SK-N-SH treated with all-trans-retinoic acid at 6 μM for 48 hours (cell line): ENCODE measurements around the gene B3GNT9.
A peak's percentile ranks its signal among the peaks of the same experiment; 100 is the strongest.

Experiments used
- ATAC-seq: fragments of 200-7000 bp; cut with Tn5 transposase; 3 replicates; pipeline ENCODE4 v1.9.1; 2020; ENCODE audit warnings: mild to moderate bottlenecking, moderate library complexity
- BACH2 ChIP-seq: fragments of 250-450 bp; sonication (Bioruptor Pico); IDR thresholded peaks from 2 replicates; pipeline ENCODE4 v1.9.0; 2021; ENCODE audit warnings: mild to moderate bottlenecking, borderline replicate concordance
- CREB5 ChIP-seq: fragments of 250-450 bp; sonication (Bioruptor Pico); IDR thresholded peaks from 2 replicates; pipeline ENCODE4 v1.5.1; 2020; ENCODE audit warnings: low read depth, mild to moderate bottlenecking, moderate library complexity
- CSDC2 ChIP-seq: fragments of 250-450 bp; sonication (Bioruptor Pico); IDR thresholded peaks from 2 replicates; pipeline ENCODE4 v1.5.0; 2020; ENCODE audit warnings: mild to moderate bottlenecking, moderate library complexity
- ESRRG ChIP-seq: fragments of 250-450 bp; sonication (Bioruptor Pico); IDR thresholded peaks from 2 replicates; pipeline ENCODE4 v1.6.1; 2021; ENCODE audit warnings: mild to moderate bottlenecking
- GLIS3 ChIP-seq: fragments of 250-450 bp; sonication (Bioruptor Pico); IDR thresholded peaks from 2 replicates; pipeline ENCODE4 v1.5.0; 2020; ENCODE audit warnings: mild to moderate bottlenecking, moderate library complexity
- ISL1 ChIP-seq: fragments of 250-450 bp; sonication (Bioruptor Pico); IDR thresholded peaks from 2 replicates; pipeline ENCODE4 v2.1.2; 2022; ENCODE audit warnings: mild to moderate bottlenecking, moderate library complexity
- OSR1 ChIP-seq: fragments of 250-450 bp; sonication (Bioruptor Pico); IDR thresholded peaks from 2 replicates; pipeline ENCODE4 v1.8.0; 2022; ENCODE audit warnings: moderate library complexity, mild to moderate bottlenecking, inconsistent platforms
- PATZ1 ChIP-seq: fragments of 250-450 bp; sonication (Bioruptor Pico); IDR thresholded peaks from 2 replicates; pipeline ENCODE4 v1.8.0; 2020; ENCODE audit warnings: mild to moderate bottlenecking, moderate library complexity, borderline replicate concordance
- POU6F1 ChIP-seq: fragments of 250-450 bp; sonication (Bioruptor Pico); IDR thresholded peaks from 2 replicates; pipeline ENCODE4 v1.8.0; 2021; ENCODE audit warnings: low read depth, mild to moderate bottlenecking, moderate library complexity, borderline replicate concordance
- PPARA ChIP-seq: fragments of 250-450 bp; sonication (Bioruptor Pico); IDR thresholded peaks from 2 replicates; pipeline ENCODE4 v1.5.0; 2020; ENCODE audit warnings: mild to moderate bottlenecking, borderline replicate concordance
- RARB ChIP-seq: fragments of 250-450 bp; sonication (Bioruptor Pico); IDR thresholded peaks from 2 replicates; pipeline ENCODE4 v1.8.0; 2021; ENCODE audit warnings: mild to moderate bottlenecking, moderate library complexity
- SNAI2 ChIP-seq: fragments of 250-450 bp; sonication (Bioruptor Pico); IDR thresholded peaks from 2 replicates; pipeline ENCODE4 v1.5.0; 2020; ENCODE audit warnings: mild to moderate bottlenecking, moderate library complexity
- TCF4 ChIP-seq: fragments of 250-450 bp; sonication (Bioruptor Pico); IDR thresholded peaks from 2 replicates; pipeline ENCODE4 v1.8.0; 2021; ENCODE audit warnings: mild to moderate bottlenecking, moderate library complexity, borderline replicate concordance
- TOX ChIP-seq: fragments of 250-450 bp; sonication (Bioruptor Pico); IDR thresholded peaks from 2 replicates; pipeline ENCODE4 v1.8.0; 2021; ENCODE audit warnings: mild to moderate bottlenecking, moderate library complexity, borderline replicate concordance
- ZC3H10 ChIP-seq: fragments of 250-450 bp; sonication (Bioruptor Pico); IDR thresholded peaks from 2 replicates; pipeline ENCODE4 v1.5.1; 2021; ENCODE audit warnings: mild to moderate bottlenecking, moderate library complexity
- ZFP30 ChIP-seq: fragments of 450-650 bp; formaldehyde crosslinking; IDR thresholded peaks from 2 replicates; pipeline ENCODE4 v1.5.0; 2022; ENCODE audit warnings: mild to moderate bottlenecking, moderate library complexity
- ZNF565 ChIP-seq: fragments of 450-650 bp; formaldehyde crosslinking; conservative IDR thresholded peaks from 2 replicates; pipeline ENCODE4 v1.5.0; 2020; ENCODE audit warnings: low read depth, mild to moderate bottlenecking, moderate library complexity
- ZNF70 ChIP-seq: fragments of 450-650 bp; formaldehyde crosslinking; IDR thresholded peaks from 2 replicates; pipeline ENCODE4 v1.5.0; 2020; ENCODE audit warnings: mild to moderate bottlenecking, moderate library complexity
- ZNF8 ChIP-seq: fragments of 450-650 bp; formaldehyde crosslinking; IDR thresholded peaks from 2 replicates; pipeline ENCODE4 v1.5.0; 2020; ENCODE audit warnings: mild to moderate bottlenecking, moderate library complexity
- TF ChIP-seq, protein P1 (sequence below): fragments of 250-450 bp; sonication (Bioruptor Pico); IDR thresholded peaks from 2 replicates; pipeline ENCODE4 v1.5.1; 2021; ENCODE audit warnings: mild to moderate bottlenecking, moderate library complexity

The B3GNT9 gene

GRCh38 chr16:67150833-67151396 is at the start of gene B3GNT9:
Gene B3GNT9 (minus strand): TSS chr16:67150998. CDS start chr16:67150485, 513 bp downstream.
- ATAC-seq = peak; percentile 76
- TF ChIP-seq TCF4 (peak; percentile 15; the same call in 1 of the 2 replicates), CREB5 (CRISPR knock-in tag) (no peak)

- no peak for ATAC-seq
- TF ChIP-seq ZNF8 (no peak), ZFP30 (CRISPR knock-in tag) (no peak), ZNF565 (CRISPR knock-in tag) (no peak), CSDC2 (CRISPR knock-in tag) (no peak), SNAI2 (CRISPR knock-in tag) (no peak), POU6F1 (CRISPR knock-in tag) (no peak), ZC3H10 (no peak), PATZ1 (no peak), BACH2 (CRISPR knock-in tag) (no peak)
These were observed 49.7 kb upstream of the B3GNT9 start for GRCh38 chr16:67200491-67200890.

DNA sequence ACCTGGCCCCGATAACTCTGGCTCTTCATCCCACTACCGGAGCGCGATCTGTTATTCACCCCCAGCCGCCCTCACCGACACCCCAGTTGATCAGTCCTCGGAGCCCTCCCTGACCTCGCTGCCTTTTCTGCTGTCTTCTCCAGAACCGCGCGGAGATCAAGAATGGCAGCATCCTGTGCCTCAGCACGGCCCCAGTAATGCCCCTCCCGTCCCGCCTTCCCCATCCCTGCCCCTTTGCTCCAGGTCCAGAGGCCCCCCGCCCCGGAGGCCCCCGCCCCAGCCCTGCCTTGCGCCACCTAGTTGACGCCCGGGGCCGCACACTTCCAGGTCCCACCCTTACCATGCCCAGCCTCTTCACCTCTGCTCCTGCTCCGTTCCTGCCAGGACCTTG is 49.0 kb upstream of the B3GNT9 start:
- TF ChIP-seq BACH2 (CRISPR knock-in tag) (no peak), POU6F1 (CRISPR knock-in tag) (no peak), ZNF70 (CRISPR knock-in tag) (no peak), TCF4 (no peak), ESRRG (CRISPR knock-in tag) (no peak), CREB5 (CRISPR knock-in tag) (no peak), RARB (CRISPR knock-in tag) (no peak), PATZ1 (no peak), ZNF8 (no peak), ZFP30 (CRISPR knock-in tag) (no peak), CSDC2 (CRISPR knock-in tag) (no peak), SNAI2 (CRISPR knock-in tag) (no peak), GLIS3 (CRISPR knock-in tag) (no peak)
- ATAC-seq = no peak

GRCh38 chr16:67199011-67199807 is 48.4 kb upstream of the B3GNT9 start, which contains the start of gene ELMO3:
Gene ELMO3 (plus strand): TSS chr16:67199131. CDS start chr16:67199327, 196 bp downstream.
- ATAC-seq = no peak
- TF ChIP-seq GLIS3 (CRISPR knock-in tag) = no peak
- TF ChIP-seq ZC3H10 = no peak
- TF ChIP-seq TCF4 = no peak
- TF ChIP-seq ZFP30 (CRISPR knock-in tag) = no peak
- no peak for TF ChIP-seq PPARA
- no peak for TF ChIP-seq ZNF70 (CRISPR knock-in tag)
- no peak for TF ChIP-seq ZNF8
- TF ChIP-seq, protein P1, sequence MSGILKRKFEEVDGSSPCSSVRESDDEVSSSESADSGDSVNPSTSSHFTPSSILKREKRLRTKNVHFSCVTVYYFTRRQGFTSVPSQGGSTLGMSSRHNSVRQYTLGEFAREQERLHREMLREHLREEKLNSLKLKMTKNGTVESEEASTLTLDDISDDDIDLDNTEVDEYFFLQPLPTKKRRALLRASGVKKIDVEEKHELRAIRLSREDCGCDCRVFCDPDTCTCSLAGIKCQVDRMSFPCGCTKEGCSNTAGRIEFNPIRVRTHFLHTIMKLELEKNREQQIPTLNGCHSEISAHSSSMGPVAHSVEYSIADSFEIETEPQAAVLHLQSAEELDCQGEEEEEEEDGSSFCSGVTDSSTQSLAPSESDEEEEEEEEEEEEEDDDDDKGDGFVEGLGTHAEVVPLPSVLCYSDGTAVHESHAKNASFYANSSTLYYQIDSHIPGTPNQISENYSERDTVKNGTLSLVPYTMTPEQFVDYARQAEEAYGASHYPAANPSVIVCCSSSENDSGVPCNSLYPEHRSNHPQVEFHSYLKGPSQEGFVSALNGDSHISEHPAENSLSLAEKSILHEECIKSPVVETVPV (CRISPR knock-in tag) = no peak
- no peak for TF ChIP-seq ISL1 (CRISPR knock-in tag)
- TF ChIP-seq ESRRG (CRISPR knock-in tag) = no peak
- TF ChIP-seq SNAI2 (CRISPR knock-in tag) = no peak
- TF ChIP-seq TOX = no peak
- TF ChIP-seq BACH2 (CRISPR knock-in tag) = no peak
- no peak for TF ChIP-seq PATZ1
- TF ChIP-seq OSR1 (CRISPR knock-in tag) = no peak
- TF ChIP-seq, all 23 proteins: peak for 0
